Measurements from ENCODE around the gene SIN3A.
"Not testable (repeated sequence)": the region's sequence is repeated elsewhere in the genome, so short reads cannot be mapped to it uniquely, and the experiment has no call there.

Gene SIN3A

GRCh38 chr15:75403892-75404291 lies 47.6 kb downstream of the SIN3A start:
- H3K4me3 ChIP-seq (replicated peaks; ENCODE audit: low read depth, low read length) = no peak overlapping the region
- no peak for TF ChIP-seq CTCF (IDR thresholded peaks at IDR 0.05; ENCODE audit: insufficient read depth, low read length, poor library complexity, severe bottlenecking)
- peaks cover 11% of the 10 kb centered on the region for H3K36me3 ChIP-seq (ENCODE audit: control insufficient read depth, insufficient read depth, low read length)
- no peaks in the 10 kb centered on the region for H3K27me3 ChIP-seq (replicated peaks; ENCODE audit: control insufficient read depth, insufficient read depth, low read length)
- no peak for DNase-seq (ENCODE audit: extremely low read depth, insufficient read length)

GRCh38 chr15:75397494-75397893 lies 54.0 kb downstream of the SIN3A start:
- Histone ChIP-seq H3K27me3 (replicated peaks; ENCODE audit: control insufficient read depth, insufficient read depth, low read length) (no peaks in the 10 kb centered on the region), H3K36me3 (ENCODE audit: control insufficient read depth, insufficient read depth, low read length) (peaks cover 19% of the 10 kb centered on the region), H3K4me3 (replicated peaks; ENCODE audit: low read depth, low read length) (no peak overlapping the region)
- no peak for DNase-seq (ENCODE audit: extremely low read depth, insufficient read length)
- TF ChIP-seq CTCF (IDR thresholded peaks at IDR 0.05; ENCODE audit: insufficient read depth, low read length, poor library complexity, severe bottlenecking) = no peak

- Histone ChIP-seq H3K36me3 (ENCODE audit: control insufficient read depth, insufficient read depth, low read length) (peaks cover 22% of the 10 kb centered on the region), H3K4me3 (replicated peaks; ENCODE audit: low read depth, low read length) (no peak overlapping the region), H3K27me3 (replicated peaks; ENCODE audit: control insufficient read depth, insufficient read depth, low read length) (no peaks in the 10 kb centered on the region)
- no peak for DNase-seq (ENCODE audit: extremely low read depth, insufficient read length)
- TF ChIP-seq CTCF (IDR thresholded peaks at IDR 0.05; ENCODE audit: insufficient read depth, low read length, poor library complexity, severe bottlenecking) = no peak
Measured at GRCh38 chr15:75389791-75390382, 61.6 kb downstream of the SIN3A start.

- not testable (repeated sequence) for H3K27me3 ChIP-seq (replicated peaks; ENCODE audit: control insufficient read depth, insufficient read depth, low read length); H3K36me3 ChIP-seq (ENCODE audit: control insufficient read depth, insufficient read depth, low read length); DNase-seq (ENCODE audit: extremely low read depth, insufficient read length); H3K4me3 ChIP-seq (replicated peaks; ENCODE audit: low read depth, low read length)
Measured at GRCh38 chr15:75383986-75384385, 67.5 kb downstream of the SIN3A start.

- no peak overlapping the region for H3K4me3 ChIP-seq (replicated peaks; ENCODE audit: low read depth, low read length)
- DNase-seq (ENCODE audit: extremely low read depth, insufficient read length) = no peak
- H3K36me3 ChIP-seq (ENCODE audit: control insufficient read depth, insufficient read depth, low read length) = peaks cover 5% of the 10 kb centered on the region
- no peak for TF ChIP-seq CTCF (IDR thresholded peaks at IDR 0.05; ENCODE audit: insufficient read depth, low read length, poor library complexity, severe bottlenecking)
- H3K27me3 ChIP-seq (replicated peaks; ENCODE audit: control insufficient read depth, insufficient read depth, low read length) = no peaks in the 10 kb centered on the region
Measured at GRCh38 chr15:75380773-75381172, 70.7 kb downstream of the SIN3A start.

GRCh38 chr15:75371901-75372688 lies 79.4 kb downstream of the SIN3A start:
- peaks cover 18% of the 10 kb centered on the region for H3K36me3 ChIP-seq (ENCODE audit: control insufficient read depth, insufficient read depth, low read length)
- no peak for TF ChIP-seq CTCF (IDR thresholded peaks at IDR 0.05; ENCODE audit: insufficient read depth, low read length, poor library complexity, severe bottlenecking)
- H3K27me3 ChIP-seq (replicated peaks; ENCODE audit: control insufficient read depth, insufficient read depth, low read length) = no peaks in the 10 kb centered on the region
- no peak for DNase-seq (ENCODE audit: extremely low read depth, insufficient read length)
- no peak overlapping the region for H3K4me3 ChIP-seq (replicated peaks; ENCODE audit: low read depth, low read length)

Measured in GM06990 (cell line).